Natural killer cell (primary cell): ENCODE results near the gene DNAH3. TPM values are rescaled to one million over a fixed set of nuclear protein-coding genes. Genes with fewer than 3 reads are reported as not detected.
A peak's percentile ranks its signal among the peaks of the same experiment; 100 is the strongest.

Source experiments
- ATAC-seq, 3 donors: fragments of 150-1000 bp in 2 of 3; fragments of 200-7000 bp in 1 of 3; cut with Tn5 transposase; 1 replicate in 1 of 3; 2 replicates in 2 of 3; pipeline ENCODE4 v1.10.0; 2021; ENCODE audit warnings: mild to moderate bottlenecking in 2 of 3, moderate library complexity in 2 of 3
- DNase-seq, 2 donors: peaks; one replicate each; pipeline versions ENCODE4 v3.0.0 to v3.0.0-alpha.2; 2013 to 2021; ENCODE audit warnings: mixed read lengths in 1 of 2
- H3K27ac ChIP-seq: one replicate; pipeline ENCODE4 v1.5.1; 2013; ENCODE audit warnings: mild to moderate bottlenecking, low read length
- H3K27me3 ChIP-seq: one replicate; pipeline ENCODE4 v1.6.1; 2013; ENCODE audit warnings: low read length; ENCODE audit not compliant: control insufficient read depth, insufficient read depth
- H3K36me3 ChIP-seq: one replicate; pipeline ENCODE4 v1.6.1; 2013; ENCODE audit warnings: low read length; ENCODE audit not compliant: control insufficient read depth, insufficient read depth
- H3K4me1 ChIP-seq: one replicate; pipeline ENCODE4 v1.6.1; 2013; ENCODE audit warnings: low read length; ENCODE audit not compliant: control insufficient read depth, insufficient read depth
- H3K4me3 ChIP-seq: one replicate; pipeline ENCODE4 v1.5.1; 2013; ENCODE audit warnings: low read length
- H3K9me3 ChIP-seq: one replicate; pipeline ENCODE4 v1.6.1; 2013; ENCODE audit warnings: low read length; ENCODE audit not compliant: control insufficient read depth, insufficient read depth
- H3K27ac Mint-ChIP-seq, 2 donors: one replicate each; pipeline ENCODE4 v1.8.0; 2022; ENCODE audit warnings: mild to moderate bottlenecking in 2 of 2, mixed read lengths in 2 of 2, moderate library complexity in 1 of 2
- H3K27me3 Mint-ChIP-seq, 2 donors: one replicate each; pipeline ENCODE4 v1.8.0; 2022; ENCODE audit warnings: low read depth in 2 of 2, mixed read lengths in 2 of 2
- H3K36me3 Mint-ChIP-seq: one replicate; pipeline ENCODE4 v1.8.0; 2022; ENCODE audit warnings: mixed read lengths
- H3K4me1 Mint-ChIP-seq, 2 donors: one replicate each; pipeline ENCODE4 v1.8.0; 2022; ENCODE audit warnings: mixed read lengths in 2 of 2
- H3K4me3 Mint-ChIP-seq: one replicate; pipeline ENCODE4 v1.8.0; 2022; ENCODE audit warnings: mild to moderate bottlenecking, moderate library complexity, mixed read lengths
- H3K9me3 Mint-ChIP-seq, 2 donors: one replicate each; pipeline ENCODE4 v1.8.0; 2022; ENCODE audit warnings: mixed read lengths in 2 of 2
- CTCF ChIP-seq: fragments of 200-600 bp; IDR thresholded peaks from one replicate; pipeline ENCODE4 v1.8.0; 2022; ENCODE audit warnings: antibody characterized with exemption
- WGBS: methylation state at CpG from one replicate; pipeline ENCODE4 v1.1.7; 2013; ENCODE audit warnings: missing lambda C conversion rate; ENCODE audit not compliant: insufficient coverage; 5-methylcytosine and 5-hydroxymethylcytosine counted together
- intact Hi-C: fragments of 100-400 bp; cut with micrococcal nuclease; formaldehyde crosslinking; loops from one replicate; pipeline ENCODE4 v1.14.2; 2022
- total RNA-seq, 4 donors: library from RNA; stranded (reverse); fragments of 120-200 nt in 1 of 4; gene quantifications; one replicate each; pipeline versions ENCODE4 v1.2.3 to v1.2.4, GENCODE V29; 2013 to 2022

The DNAH3 gene
- total RNA-seq, 3 donors from 2014 or later (not counting 1 experiment from before 2014, with no cell fraction given): not detected

- peak overlapping the region; percentile 74 for H3K4me3 ChIP-seq
- H3K4me1 ChIP-seq: peaks cover 33% of the 10 kb centered on the region
- H3K4me1 Mint-ChIP-seq: peaks cover 74 to 75% of the 10 kb centered on the region in 2 donors
- no peaks in the 10 kb centered on the region for H3K36me3 Mint-ChIP-seq
- peak overlapping the region; percentile 94 for H3K4me3 Mint-ChIP-seq
- no peak for TF ChIP-seq CTCF
- H3K9me3 ChIP-seq: no peaks in the 10 kb centered on the region
- H3K27ac ChIP-seq: peak overlapping the region; percentile 94
- H3K27ac Mint-ChIP-seq: peak overlapping the region; percentile 92 to 96
- H3K9me3 Mint-ChIP-seq: no peaks in the 10 kb centered on the region
- H3K27me3 ChIP-seq: no peaks in the 10 kb centered on the region
- ATAC-seq (peak in 1 of 3 donors; percentile 5), DNase-seq (peak in 1 of 2 donors; percentile 36)
- peaks cover 2% of the 10 kb centered on the region for H3K36me3 ChIP-seq
- WGBS: 55% methylated on average over 27 of the region's 27 CpGs
- intact Hi-C loops: loop anchor here (2.0 kb wide), 1 partner anchor 161 kb away; the partner anchor contains the start of gene THUMPD1
- H3K27me3 Mint-ChIP-seq: no peaks in the 10 kb centered on the region
Measured at GRCh38 chr16:20901436-20902112, 249.1 kb downstream of the DNAH3 start.

DNA sequence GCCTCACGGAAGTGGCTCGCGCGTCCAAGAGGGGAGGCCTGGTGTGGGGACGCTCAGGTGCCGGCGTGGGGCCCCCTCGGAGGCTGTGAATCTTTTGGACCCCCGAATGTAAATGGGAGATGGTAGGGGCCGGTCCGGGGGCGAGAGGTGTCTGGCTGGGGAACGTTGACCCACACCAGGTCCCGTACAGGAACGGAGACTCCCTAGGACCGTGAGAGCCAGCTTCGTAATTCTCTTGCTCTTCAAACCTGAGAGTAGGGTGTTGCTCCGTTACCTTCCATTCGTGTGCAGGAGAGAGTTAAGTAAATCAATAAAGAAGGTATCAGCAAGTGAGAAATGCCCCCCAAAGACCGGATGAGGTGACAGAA is 249.6 kb downstream of the DNAH3 start:
- intact Hi-C loops: loop anchor here (2.0 kb wide), 1 partner anchor 160 kb away; the partner anchor contains the start of gene THUMPD1

DNA sequence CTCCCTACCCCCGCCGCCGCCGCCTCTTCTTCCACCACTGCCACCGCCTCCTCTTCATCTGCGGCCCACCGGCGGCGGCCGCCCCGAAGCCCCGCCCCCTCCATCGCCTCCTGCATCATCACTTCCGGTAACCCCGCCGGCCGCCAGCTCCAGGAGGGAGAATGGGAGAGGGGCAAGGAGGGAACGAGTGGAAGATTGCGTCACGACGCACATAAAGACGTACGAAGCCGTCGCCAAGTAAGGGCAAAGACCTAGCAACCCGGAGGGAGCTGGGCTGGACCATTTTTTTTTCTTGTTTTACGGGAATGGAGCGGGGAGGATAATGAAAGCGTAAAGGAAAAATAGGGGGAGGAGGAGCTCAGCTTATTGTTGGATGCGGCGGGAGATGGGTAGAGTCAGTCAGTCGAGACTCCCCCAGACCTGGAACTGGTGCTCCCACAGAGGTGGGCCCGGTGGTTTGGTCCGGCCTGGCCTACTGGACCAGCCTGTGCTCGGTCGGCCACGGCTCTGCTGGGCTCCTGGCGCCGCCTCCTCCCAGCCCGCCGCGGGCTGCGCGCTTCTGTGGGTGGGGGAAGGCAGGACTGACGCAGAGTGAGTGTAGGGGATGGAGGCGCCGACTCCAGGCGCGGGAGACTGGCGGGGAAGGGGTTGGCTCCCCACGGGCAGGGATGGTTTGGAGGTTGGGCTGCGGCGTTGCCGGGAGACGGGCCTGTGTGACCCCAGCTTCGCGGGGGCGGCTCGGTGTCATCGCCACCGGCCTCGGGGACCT is 250.2 kb downstream of the DNAH3 start, which contains the start of the genes DCUN1D3 and LYRM1:
Gene DCUN1D3 (minus strand): TSS at position 60 of the 769 bp plus-strand sequence. CDS start 37,820 bp downstream, outside the sequence.
Gene LYRM1 (plus strand): TSS at position 473 of the 769 bp plus-strand sequence. CDS start 14,785 bp downstream, outside the sequence.
- H3K9me3 Mint-ChIP-seq: no peaks in the 10 kb centered on the region
- no peaks in the 10 kb centered on the region for H3K9me3 ChIP-seq
- DNase-seq (peak; percentile 80 to 94), ATAC-seq (peak; percentile 73 to 83 (median 79))
- H3K27me3 ChIP-seq: no peaks in the 10 kb centered on the region
- no peaks in the 10 kb centered on the region for H3K36me3 Mint-ChIP-seq
- peak within 1 kb of the TSS; percentile 94 for H3K4me3 Mint-ChIP-seq
- peaks cover 69% of the 10 kb centered on the region in 2 donors for H3K4me1 Mint-ChIP-seq
- H3K27ac Mint-ChIP-seq: peak within 1 kb of the TSS; percentile 92 to 96
- WGBS: under 1% methylated on average over 56 of the region's 62 CpGs
- H3K4me3 ChIP-seq: peak within 1 kb of the TSS; percentile 74
- H3K36me3 ChIP-seq: peaks cover 3% of the 10 kb centered on the region
- intact Hi-C loops: loop anchor here (2.0 kb wide), 1 partner anchor 160 kb away; the partner anchor contains the start of gene THUMPD1
- no peak for TF ChIP-seq CTCF
- H3K27me3 Mint-ChIP-seq: no peaks in the 10 kb centered on the region
- H3K27ac ChIP-seq: peak within 1 kb of the TSS; percentile 94
- H3K4me1 ChIP-seq: peaks cover 33% of the 10 kb centered on the region

More for the DNA sequence above, 249.6 kb downstream of the DNAH3 start:
- Mint-ChIP-seq H3K9me3 (no peaks in the 10 kb centered on the region), H3K27ac (peak overlapping the region; percentile 92 to 96), H3K4me3 (peak overlapping the region; percentile 94), H3K36me3 (no peaks in the 10 kb centered on the region), H3K27me3 (no peaks in the 10 kb centered on the region), H3K4me1 (peaks cover 73% of the 10 kb centered on the region in 2 donors)
- H3K4me1 ChIP-seq: peaks cover 33% of the 10 kb centered on the region
- H3K4me3 ChIP-seq: peak overlapping the region; percentile 74
- peak; percentile 3 to 5 (median 4) for ATAC-seq
- H3K27ac ChIP-seq: peak overlapping the region; percentile 94
- no peaks in the 10 kb centered on the region for H3K27me3 ChIP-seq
- no peak for TF ChIP-seq CTCF
- H3K36me3 ChIP-seq: no peaks in the 10 kb centered on the region
- H3K9me3 ChIP-seq: no peaks in the 10 kb centered on the region
- peak in 1 of 2 donors; percentile 54 for DNase-seq
- WGBS: 0% methylated on average over 20 of the region's 20 CpGs
